Lower lobe of right lung (tissue), 2 donors: ENCODE data around the gene VN1R5. TPM values are rescaled to one million over a fixed set of nuclear protein-coding genes. Genes with fewer than 3 reads are reported as not detected.
A peak's percentile ranks its signal among the peaks of the same experiment; 100 is the strongest.
"Not testable (repeated sequence)": the region's sequence is repeated elsewhere in the genome, so short reads cannot be mapped to it uniquely, and the experiment has no call there.

Experiments used
- ATAC-seq, 2 donors: fragments of 200-7000 bp; cut with Tn5 transposase; one replicate each; pipeline ENCODE4 v1.9.1; 2020 to 2022; ENCODE audit warnings: mild to moderate bottlenecking in 2 of 2, moderate library complexity in 2 of 2
- DNase-seq: peaks from one replicate; pipeline ENCODE4 v3.0.0-alpha.2; 2020
- H3K27ac ChIP-seq: fragments of 200-600 bp; one replicate; pipeline ENCODE4 v1.8.0; 2022
- H3K27me3 ChIP-seq: fragments of 200-600 bp; one replicate; pipeline ENCODE4 v1.8.0; 2022; ENCODE audit warnings: low read depth
- H3K36me3 ChIP-seq: fragments of 200-600 bp; one replicate; pipeline ENCODE4 v1.8.0; 2022; ENCODE audit warnings: mild to moderate bottlenecking
- H3K4me1 ChIP-seq: fragments of 200-600 bp; one replicate; pipeline ENCODE4 v1.8.0; 2022
- H3K4me3 ChIP-seq: fragments of 200-600 bp; one replicate; pipeline ENCODE4 v1.8.0; 2022; ENCODE audit warnings: mild to moderate bottlenecking
- H3K9me3 ChIP-seq: fragments of 200-600 bp; one replicate; pipeline ENCODE4 v1.8.0; 2022
- CTCF ChIP-seq: fragments of 200-600 bp; IDR thresholded peaks from one replicate; pipeline ENCODE4 v1.8.0; 2022; ENCODE audit warnings: antibody characterized with exemption, mild to moderate bottlenecking
- intact Hi-C: fragments of 100-400 bp; cut with DNase I; formaldehyde crosslinking; loops from one replicate; pipeline ENCODE4 v1.11.0; 2022
- long read RNA-seq: library from polyadenylated mRNA; unstranded; transcript quantifications from one replicate; pipeline ENCODE4 v2.0.0, GENCODE V29; 2021
- total RNA-seq: library from RNA; stranded (reverse); fragmentation: NEBNext Ultra II Directional; extraction: Animal tissue kit (Norgen Biotek cat#: 25700); gene quantifications from one replicate; pipeline ENCODE4 v1.2.1, GENCODE V29; 2021
- donor health status: DM: no; HTN: yes; CAD: no; lungs with severe emphysema.

VN1R5 gene
- total RNA-seq, result not detected
- long read RNA-seq, result 0 reads

- H3K9me3 ChIP-seq, H3K36me3 ChIP-seq, H3K27me3 ChIP-seq, H3K27ac ChIP-seq, DNase-seq, ATAC-seq, H3K4me3 ChIP-seq, intact Hi-C loops, H3K4me1 ChIP-seq: not testable (repeated sequence)
These were observed at the start of gene VN1R5 for GRCh38 chr1:247255772-247256171. VN1R5 (plus strand) TSS chr1:247256072.

GRCh38 chr1:247209396-247209795 is 46.5 kb upstream of the VN1R5 start:
- ATAC-seq (no peak), DNase-seq (no peak)
- intact Hi-C loops, result no loop called here
- H3K4me3 ChIP-seq, result peak overlapping the region; percentile 89
- peaks cover 39% of the 10 kb centered on the region for H3K4me1 ChIP-seq
- no peaks in the 10 kb centered on the region for H3K36me3 ChIP-seq
- no peaks in the 10 kb centered on the region for H3K27me3 ChIP-seq
- TF ChIP-seq CTCF, result no peak
- no peak overlapping the region for H3K27ac ChIP-seq
- H3K9me3 ChIP-seq, result no peaks in the 10 kb centered on the region

- DNase-seq, result no peak
- H3K27ac ChIP-seq, result peak overlapping the region; percentile 97
- H3K4me1 ChIP-seq, result peaks cover 35% of the 10 kb centered on the region
- no peak for TF ChIP-seq CTCF
- H3K36me3 ChIP-seq, result no peaks in the 10 kb centered on the region
- intact Hi-C loops, result no loop called here
- peak overlapping the region; percentile 89 for H3K4me3 ChIP-seq
- peak; percentile 3 to 32 for ATAC-seq
- no peaks in the 10 kb centered on the region for H3K9me3 ChIP-seq
- no peaks in the 10 kb centered on the region for H3K27me3 ChIP-seq
These were observed 45.9 kb upstream of the VN1R5 start for GRCh38 chr1:247210062-247210375.

GRCh38 chr1:247210376-247211117 is 45.3 kb upstream of the VN1R5 start:
- Histone ChIP-seq H3K36me3 (no peaks in the 10 kb centered on the region), H3K27ac (peak overlapping the region; percentile 97), H3K27me3 (no peaks in the 10 kb centered on the region), H3K4me1 (peaks cover 35% of the 10 kb centered on the region), H3K9me3 (no peaks in the 10 kb centered on the region), H3K4me3 (peak overlapping the region; percentile 89)
- intact Hi-C loops, result no loop called here
- ATAC-seq, result peak; percentile 100
- DNase-seq, result peak; percentile 99
- no peak for TF ChIP-seq CTCF

GRCh38 chr1:247211339-247211738 is 44.5 kb upstream of the VN1R5 start:
- no peak for TF ChIP-seq CTCF
- H3K27ac ChIP-seq, result peak overlapping the region; percentile 97
- no peaks in the 10 kb centered on the region for H3K27me3 ChIP-seq
- peak overlapping the region; percentile 89 for H3K4me3 ChIP-seq
- peaks cover 35% of the 10 kb centered on the region for H3K4me1 ChIP-seq
- intact Hi-C loops, result no loop called here
- no peaks in the 10 kb centered on the region for H3K36me3 ChIP-seq
- ATAC-seq (no peak), DNase-seq (no peak)
- H3K9me3 ChIP-seq, result no peaks in the 10 kb centered on the region

GRCh38 chr1:247212012-247212411 is 43.9 kb upstream of the VN1R5 start:
- no peak for ATAC-seq

More at GRCh38 chr1:247212012-247212411, 43.9 kb upstream of the VN1R5 start:
- intact Hi-C loops, result no loop called here
- Histone ChIP-seq H3K4me1 (peaks cover 35% of the 10 kb centered on the region), H3K36me3 (no peaks in the 10 kb centered on the region), H3K9me3 (no peaks in the 10 kb centered on the region), H3K27me3 (no peaks in the 10 kb centered on the region), H3K27ac (no peak overlapping the region), H3K4me3 (no peak overlapping the region)
- no peak for DNase-seq
- no peak for TF ChIP-seq CTCF
